ENCODE results near the gene PPP3CA.

DNA sequence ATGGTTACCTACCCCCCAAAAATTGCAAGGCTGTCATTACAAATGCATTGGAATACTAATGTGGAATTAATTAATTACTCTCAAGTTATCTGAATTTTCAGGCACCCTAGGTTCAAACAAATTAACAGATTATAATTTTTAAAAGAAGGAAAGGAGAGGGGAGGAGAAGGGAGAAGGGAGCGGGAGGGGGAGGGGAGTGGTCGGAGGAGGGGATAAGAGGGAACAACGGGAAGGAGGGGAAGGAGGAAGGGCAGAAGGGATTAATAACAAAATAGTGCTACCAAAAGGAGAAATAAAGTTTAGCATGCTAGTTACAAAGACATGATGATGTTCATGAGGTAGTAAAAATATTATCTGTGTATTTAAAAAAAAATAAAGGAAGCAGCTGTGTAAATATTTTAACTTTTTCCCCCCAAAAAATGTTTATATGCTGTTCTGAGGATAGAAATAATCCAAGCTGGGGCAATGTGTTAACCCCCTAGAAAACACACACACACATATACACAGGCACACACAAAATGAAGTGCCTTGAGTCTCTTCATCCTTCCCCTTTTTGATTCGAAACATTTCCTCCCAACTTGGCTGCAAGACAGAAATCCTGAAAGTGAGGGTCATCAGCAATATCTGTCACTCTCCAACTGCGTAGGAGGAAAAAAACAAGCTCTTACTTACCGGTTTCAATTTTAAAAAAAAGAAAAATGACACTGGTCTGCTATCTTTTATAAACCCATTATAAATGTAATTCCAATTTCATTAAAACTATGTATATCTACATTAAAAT, 58.8 kb downstream of the PPP3CA start:
- TF ChIP-seq, protein P1, sequence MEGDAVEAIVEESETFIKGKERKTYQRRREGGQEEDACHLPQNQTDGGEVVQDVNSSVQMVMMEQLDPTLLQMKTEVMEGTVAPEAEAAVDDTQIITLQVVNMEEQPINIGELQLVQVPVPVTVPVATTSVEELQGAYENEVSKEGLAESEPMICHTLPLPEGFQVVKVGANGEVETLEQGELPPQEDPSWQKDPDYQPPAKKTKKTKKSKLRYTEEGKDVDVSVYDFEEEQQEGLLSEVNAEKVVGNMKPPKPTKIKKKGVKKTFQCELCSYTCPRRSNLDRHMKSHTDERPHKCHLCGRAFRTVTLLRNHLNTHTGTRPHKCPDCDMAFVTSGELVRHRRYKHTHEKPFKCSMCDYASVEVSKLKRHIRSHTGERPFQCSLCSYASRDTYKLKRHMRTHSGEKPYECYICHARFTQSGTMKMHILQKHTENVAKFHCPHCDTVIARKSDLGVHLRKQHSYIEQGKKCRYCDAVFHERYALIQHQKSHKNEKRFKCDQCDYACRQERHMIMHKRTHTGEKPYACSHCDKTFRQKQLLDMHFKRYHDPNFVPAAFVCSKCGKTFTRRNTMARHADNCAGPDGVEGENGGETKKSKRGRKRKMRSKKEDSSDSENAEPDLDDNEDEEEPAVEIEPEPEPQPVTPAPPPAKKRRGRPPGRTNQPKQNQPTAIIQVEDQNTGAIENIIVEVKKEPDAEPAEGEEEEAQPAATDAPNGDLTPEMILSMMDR (IDR thresholded peaks at IDR 0.05; ENCODE audit: low read depth, low read length): no peak
- TF ChIP-seq POLR2A (IDR thresholded peaks at IDR 0.05; ENCODE audit: extremely low read depth, insufficient read length): no peak

Data from NB4 (cell line).